Activated naive CD8-positive, alpha-beta T cell (primary cell): ENCODE results near the gene HIRA.
"Not testable (repeated sequence)": the region's sequence is repeated elsewhere in the genome, so short reads cannot be mapped to it uniquely, and the experiment has no call there.

Experiments
- H3K27ac Mint-ChIP-seq: one replicate; pipeline ENCODE4 v1.8.0; 2021; ENCODE audit warnings: mixed read lengths
- H3K27me3 Mint-ChIP-seq: one replicate; pipeline ENCODE4 v1.8.0; 2021; ENCODE audit warnings: mixed read lengths
- H3K36me3 Mint-ChIP-seq: one replicate; pipeline ENCODE4 v1.8.0; 2021; ENCODE audit warnings: mixed read lengths
- H3K4me1 Mint-ChIP-seq: one replicate; pipeline ENCODE4 v1.8.0; 2021; ENCODE audit warnings: low read depth, mixed read lengths
- H3K4me3 Mint-ChIP-seq: one replicate; pipeline ENCODE4 v1.8.0; 2021; ENCODE audit warnings: mild to moderate bottlenecking, mixed read lengths
- H3K9me3 Mint-ChIP-seq: one replicate; pipeline ENCODE4 v1.8.0; 2021; ENCODE audit warnings: low read depth, mixed read lengths

Gene HIRA

DNA sequence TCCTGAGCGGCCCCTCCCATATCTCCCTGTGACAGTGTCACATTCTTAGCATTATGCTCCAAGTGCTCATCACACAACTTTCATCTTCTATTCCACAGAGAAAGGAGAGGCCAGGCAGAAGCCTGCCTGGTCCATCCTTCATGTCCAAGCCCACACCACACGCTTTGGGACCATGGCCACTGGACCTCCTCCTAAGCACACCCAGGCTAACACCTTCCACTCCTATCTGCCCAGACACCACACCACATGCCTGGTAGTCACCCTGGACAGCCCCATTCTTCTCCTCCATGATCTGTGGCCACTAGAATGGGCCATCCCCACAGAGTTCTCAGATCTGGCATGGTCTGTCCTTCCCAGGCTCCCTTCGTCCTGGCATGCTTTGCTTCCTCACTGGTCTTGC is 55.3 kb downstream of the HIRA start:
- Mint-ChIP-seq H3K4me3 (no peak overlapping the region), H3K27me3 (no peaks in the 10 kb centered on the region), H3K9me3 (no peaks in the 10 kb centered on the region), H3K36me3 (peaks cover 4% of the 10 kb centered on the region), H3K4me1 (no peaks in the 10 kb centered on the region), H3K27ac (no peak overlapping the region)

DNA sequence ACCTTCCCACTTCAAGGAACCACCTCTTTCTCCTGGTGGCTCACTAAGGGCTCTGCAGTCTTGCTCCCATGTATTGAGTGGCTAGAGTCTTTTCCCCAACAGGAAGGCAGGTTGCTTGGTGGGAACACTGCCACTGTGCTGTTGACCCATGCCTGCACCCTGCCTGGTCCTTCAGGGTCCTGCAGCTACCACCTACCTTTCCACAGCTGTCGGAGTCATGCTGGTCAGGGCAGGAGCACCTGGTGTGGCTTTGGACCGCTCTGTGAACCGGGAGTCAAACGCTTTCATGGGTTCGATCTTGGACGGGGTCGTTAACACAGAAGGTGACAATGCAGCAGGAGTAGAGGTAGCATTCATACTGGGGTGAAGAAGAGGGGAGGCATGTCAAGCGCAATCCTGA is 56.1 kb downstream of the HIRA start:
- no peaks in the 10 kb centered on the region for H3K27me3 Mint-ChIP-seq
- no peaks in the 10 kb centered on the region for H3K9me3 Mint-ChIP-seq
- H3K4me1 Mint-ChIP-seq, result no peaks in the 10 kb centered on the region
- no peak overlapping the region for H3K27ac Mint-ChIP-seq
- peaks cover 4% of the 10 kb centered on the region for H3K36me3 Mint-ChIP-seq
- H3K4me3 Mint-ChIP-seq, result no peak overlapping the region

DNA sequence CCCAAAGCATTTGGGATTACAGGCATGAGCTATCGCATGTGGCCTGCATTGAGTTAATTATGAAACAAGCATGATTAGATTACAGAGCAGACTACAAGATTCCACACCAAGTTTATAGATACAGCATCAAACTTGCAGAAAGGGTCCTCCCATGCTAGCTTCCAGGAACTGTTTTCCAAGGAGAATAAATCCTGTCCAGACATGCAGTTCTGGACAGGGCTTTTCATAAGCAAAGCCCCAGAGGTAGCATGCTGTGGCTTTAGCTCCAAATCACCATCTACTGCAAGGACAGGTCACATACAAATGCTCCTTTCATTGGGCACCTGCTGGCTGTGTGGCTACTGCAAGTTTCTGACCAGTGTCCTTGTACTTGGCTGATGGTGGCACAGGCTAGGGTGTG is 57.1 kb downstream of the HIRA start:
- Mint-ChIP-seq H3K4me1 (no peaks in the 10 kb centered on the region), H3K9me3 (no peaks in the 10 kb centered on the region), H3K36me3 (peaks cover 4% of the 10 kb centered on the region), H3K27me3 (no peaks in the 10 kb centered on the region), H3K27ac (no peak overlapping the region), H3K4me3 (no peak overlapping the region)

DNA sequence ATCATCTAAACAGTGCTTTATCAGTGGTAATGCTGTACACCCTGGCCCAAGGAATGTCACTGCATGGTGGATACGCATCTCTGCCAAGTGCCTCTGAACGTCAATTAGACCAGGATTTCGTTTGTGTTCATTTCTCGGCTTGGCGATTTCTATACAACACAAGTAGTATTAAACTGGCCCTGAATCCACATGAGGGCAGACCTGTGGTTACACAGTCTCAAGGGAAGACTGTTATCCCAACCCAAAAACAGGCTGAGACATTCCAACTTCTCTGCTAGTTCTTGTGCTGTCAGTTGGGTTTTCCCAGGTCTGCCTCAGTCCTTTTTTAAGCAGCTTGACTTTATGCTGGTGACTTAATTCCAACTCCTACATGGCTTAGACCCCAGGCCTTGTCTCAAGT is 58.1 kb downstream of the HIRA start:
- H3K27me3 Mint-ChIP-seq, result no peaks in the 10 kb centered on the region
- H3K27ac Mint-ChIP-seq, result no peak overlapping the region
- no peaks in the 10 kb centered on the region for H3K9me3 Mint-ChIP-seq
- H3K4me1 Mint-ChIP-seq, result no peaks in the 10 kb centered on the region
- peaks cover 4% of the 10 kb centered on the region for H3K36me3 Mint-ChIP-seq
- no peak overlapping the region for H3K4me3 Mint-ChIP-seq

DNA sequence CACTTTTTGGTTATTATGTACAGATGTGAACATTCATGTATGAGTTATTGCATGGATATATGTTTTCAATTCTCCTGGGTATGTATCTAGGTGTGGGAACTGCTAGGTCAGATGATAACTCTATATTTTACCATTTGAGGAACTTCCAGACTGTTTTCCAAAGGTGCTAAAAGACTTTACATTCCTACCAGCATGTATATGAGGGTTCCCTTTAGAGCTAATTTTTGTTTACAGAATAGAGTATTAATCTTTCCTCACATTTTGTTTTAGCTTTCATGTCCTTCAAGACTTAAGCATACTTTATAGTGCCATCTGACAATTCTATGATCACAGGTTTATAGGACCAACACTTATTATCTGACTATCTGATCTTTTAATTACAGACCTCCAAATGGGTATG is 59.6 kb downstream of the HIRA start:
- Mint-ChIP-seq H3K9me3 (no peaks in the 10 kb centered on the region), H3K27me3 (no peaks in the 10 kb centered on the region), H3K27ac (no peak overlapping the region), H3K36me3 (peaks cover 4% of the 10 kb centered on the region), H3K4me1 (no peaks in the 10 kb centered on the region), H3K4me3 (no peak overlapping the region)

DNA sequence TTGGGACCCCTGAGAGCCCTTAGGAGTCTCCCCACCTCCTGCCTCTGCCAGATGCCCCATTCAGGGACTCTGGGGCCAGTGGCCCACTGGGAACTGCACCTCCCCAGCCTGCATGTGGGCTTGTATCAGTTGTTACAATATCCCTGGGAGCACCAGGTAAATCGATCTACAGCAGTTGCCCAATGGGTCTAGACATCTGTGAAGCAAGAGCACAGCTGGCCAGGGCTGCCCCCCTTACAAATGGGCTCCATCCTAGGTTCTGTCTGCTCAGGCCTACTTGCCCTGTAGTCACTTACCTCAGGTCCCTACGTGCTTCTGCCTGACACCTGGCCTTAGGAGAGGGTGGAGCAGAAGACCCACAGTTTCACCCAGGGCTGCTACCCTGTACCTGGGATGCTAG is 62.7 kb downstream of the HIRA start:
- Mint-ChIP-seq H3K27me3 (no peaks in the 10 kb centered on the region), H3K36me3 (peaks cover 3% of the 10 kb centered on the region), H3K4me1 (no peaks in the 10 kb centered on the region)

DNA sequence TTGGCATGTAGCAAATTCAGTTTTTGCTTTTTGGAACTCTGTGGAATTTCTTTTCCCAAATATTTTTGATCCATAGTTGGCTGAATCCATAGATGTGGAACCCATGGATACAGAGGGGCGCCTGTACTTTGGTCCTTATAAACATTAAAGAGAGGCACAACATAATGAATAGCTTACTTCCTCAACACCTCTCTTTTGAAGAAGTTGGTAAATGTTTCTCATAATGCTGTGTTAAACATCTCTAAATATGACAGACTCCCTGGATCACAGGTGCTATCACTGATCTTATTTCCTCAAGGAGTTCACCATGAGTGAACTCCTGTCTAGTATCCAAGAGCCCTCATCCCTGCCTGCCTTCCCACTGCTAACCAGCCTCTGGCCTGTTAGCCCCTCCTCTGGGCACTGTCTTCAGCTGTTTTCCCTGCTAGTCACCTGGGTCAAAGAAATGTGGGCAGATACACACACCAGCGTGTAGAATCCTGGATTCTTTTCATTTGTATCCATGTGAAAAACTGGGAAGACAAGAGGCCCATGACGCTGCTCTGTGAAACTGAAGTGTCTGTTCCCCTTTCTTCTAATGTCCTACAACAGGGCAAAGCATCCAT is 63.7 kb downstream of the HIRA start:
- Mint-ChIP-seq H3K36me3 (peaks cover 3% of the 10 kb centered on the region), H3K27ac (no peak overlapping the region), H3K9me3 (no peaks in the 10 kb centered on the region), H3K27me3 (no peaks in the 10 kb centered on the region), H3K4me3 (no peak overlapping the region), H3K4me1 (no peaks in the 10 kb centered on the region)

More for the DNA sequence above, 62.7 kb downstream of the HIRA start:
- Mint-ChIP-seq H3K27ac (no peak overlapping the region), H3K9me3 (no peaks in the 10 kb centered on the region), H3K4me3 (no peak overlapping the region)

DNA sequence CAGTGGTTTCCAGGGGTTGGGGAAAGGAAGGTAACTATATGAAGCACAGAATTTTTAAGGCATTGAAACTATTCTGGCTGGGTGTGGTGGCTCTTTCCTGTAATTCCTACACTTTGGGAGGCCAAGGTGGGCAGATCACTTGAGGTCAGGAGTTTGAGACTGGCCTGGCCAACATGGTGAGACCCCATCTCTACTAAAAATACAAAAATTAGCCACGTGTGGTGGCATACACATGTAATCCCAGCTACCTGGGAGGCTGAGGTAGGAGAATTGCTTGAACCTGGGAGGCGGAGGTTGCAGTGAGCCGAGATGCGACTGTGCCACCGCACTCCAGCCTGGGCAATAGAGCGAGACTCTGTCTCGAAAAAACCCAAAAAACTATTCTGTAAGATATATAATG is 68.0 kb downstream of the HIRA start:
- not testable (repeated sequence) for H3K27ac Mint-ChIP-seq, H3K9me3 Mint-ChIP-seq, H3K4me3 Mint-ChIP-seq, H3K4me1 Mint-ChIP-seq, H3K36me3 Mint-ChIP-seq, H3K27me3 Mint-ChIP-seq

DNA sequence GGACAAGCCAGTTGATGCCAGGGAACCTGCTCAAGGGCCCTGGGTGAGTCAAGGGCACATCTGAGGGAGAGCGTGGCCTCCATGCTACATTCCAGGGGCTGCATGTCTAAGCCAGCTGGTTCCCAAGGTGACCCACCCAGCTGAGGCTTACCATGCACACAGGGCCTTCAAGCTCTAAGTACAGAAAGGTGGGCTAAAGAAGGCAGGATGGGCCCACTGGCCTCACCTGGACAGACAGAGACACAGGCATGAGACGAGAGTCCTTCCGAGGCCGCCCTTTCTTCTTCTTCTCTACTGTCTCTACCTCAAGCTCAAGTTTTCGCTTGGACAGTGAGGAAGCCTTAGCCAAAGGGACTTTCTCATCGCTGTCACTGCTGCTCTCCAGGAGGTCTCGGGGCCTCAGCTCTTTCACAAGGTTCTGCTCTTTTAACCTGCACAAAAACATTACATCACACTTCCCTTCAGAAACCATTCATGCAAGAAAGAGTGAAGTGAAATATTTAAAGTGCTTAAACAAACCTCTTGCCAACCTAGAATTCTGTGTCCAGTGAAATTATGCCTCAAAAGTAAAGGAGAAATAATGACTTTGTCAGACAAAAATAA is 69.9 kb downstream of the HIRA start:
- no peak overlapping the region for H3K4me3 Mint-ChIP-seq
- no peak overlapping the region for H3K27ac Mint-ChIP-seq
- peaks cover 8% of the 10 kb centered on the region for H3K36me3 Mint-ChIP-seq
- H3K9me3 Mint-ChIP-seq, result no peaks in the 10 kb centered on the region
- H3K27me3 Mint-ChIP-seq, result no peaks in the 10 kb centered on the region
- no peaks in the 10 kb centered on the region for H3K4me1 Mint-ChIP-seq

DNA sequence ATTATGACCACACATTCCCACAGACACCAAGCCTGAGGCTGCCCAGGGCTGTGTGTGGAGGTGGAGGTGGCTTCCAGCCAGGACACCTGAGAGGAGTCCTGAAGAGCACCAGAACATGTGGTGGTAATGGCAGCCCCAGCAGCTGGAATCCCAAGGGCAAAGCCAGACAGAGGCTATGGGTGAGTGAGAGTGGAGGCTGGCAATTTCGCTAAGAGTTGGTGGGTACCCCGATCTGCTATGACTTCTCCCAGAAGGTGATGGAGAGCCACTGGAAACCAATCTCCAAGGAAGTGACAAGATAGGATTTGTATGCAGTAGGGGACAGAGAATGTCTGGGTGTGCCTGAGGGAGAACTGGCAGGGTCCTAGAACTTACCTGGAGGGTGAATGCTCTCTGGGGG is 70.7 kb downstream of the HIRA start:
- H3K4me1 Mint-ChIP-seq, result no peaks in the 10 kb centered on the region
- peaks cover 6% of the 10 kb centered on the region for H3K36me3 Mint-ChIP-seq
- H3K27me3 Mint-ChIP-seq, result no peaks in the 10 kb centered on the region
- H3K27ac Mint-ChIP-seq, result no peak overlapping the region
- H3K4me3 Mint-ChIP-seq, result no peak overlapping the region
- H3K9me3 Mint-ChIP-seq, result no peaks in the 10 kb centered on the region

DNA sequence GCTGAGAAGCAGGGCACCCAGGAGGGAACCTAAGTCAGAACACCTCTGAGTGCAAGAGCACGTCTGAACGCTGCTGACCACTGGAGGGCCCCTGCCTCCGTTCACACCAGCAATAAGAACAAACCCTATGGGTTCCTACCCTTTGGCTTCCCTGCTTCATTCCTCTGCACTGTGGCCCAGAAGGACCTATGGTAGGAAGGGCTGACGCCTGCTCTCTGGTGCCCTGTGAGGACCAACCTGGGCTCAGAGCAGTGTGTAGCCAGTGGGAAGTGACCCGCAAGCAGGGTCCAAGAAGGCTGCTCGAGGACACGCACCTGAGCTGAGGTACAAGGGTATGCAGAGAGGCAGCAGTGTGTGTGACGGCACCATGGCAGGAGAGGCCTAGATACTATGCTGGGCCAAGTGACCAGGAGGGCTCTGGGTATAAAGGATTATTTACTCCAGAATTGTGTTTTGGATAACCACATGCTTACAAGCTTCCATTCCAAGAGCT is 71.2 kb downstream of the HIRA start:
- H3K4me1 Mint-ChIP-seq, result no peaks in the 10 kb centered on the region
- no peaks in the 10 kb centered on the region for H3K27me3 Mint-ChIP-seq
- peaks cover 6% of the 10 kb centered on the region for H3K36me3 Mint-ChIP-seq
- H3K4me3 Mint-ChIP-seq, result no peak overlapping the region
- H3K9me3 Mint-ChIP-seq, result no peaks in the 10 kb centered on the region
- H3K27ac Mint-ChIP-seq, result no peak overlapping the region

DNA sequence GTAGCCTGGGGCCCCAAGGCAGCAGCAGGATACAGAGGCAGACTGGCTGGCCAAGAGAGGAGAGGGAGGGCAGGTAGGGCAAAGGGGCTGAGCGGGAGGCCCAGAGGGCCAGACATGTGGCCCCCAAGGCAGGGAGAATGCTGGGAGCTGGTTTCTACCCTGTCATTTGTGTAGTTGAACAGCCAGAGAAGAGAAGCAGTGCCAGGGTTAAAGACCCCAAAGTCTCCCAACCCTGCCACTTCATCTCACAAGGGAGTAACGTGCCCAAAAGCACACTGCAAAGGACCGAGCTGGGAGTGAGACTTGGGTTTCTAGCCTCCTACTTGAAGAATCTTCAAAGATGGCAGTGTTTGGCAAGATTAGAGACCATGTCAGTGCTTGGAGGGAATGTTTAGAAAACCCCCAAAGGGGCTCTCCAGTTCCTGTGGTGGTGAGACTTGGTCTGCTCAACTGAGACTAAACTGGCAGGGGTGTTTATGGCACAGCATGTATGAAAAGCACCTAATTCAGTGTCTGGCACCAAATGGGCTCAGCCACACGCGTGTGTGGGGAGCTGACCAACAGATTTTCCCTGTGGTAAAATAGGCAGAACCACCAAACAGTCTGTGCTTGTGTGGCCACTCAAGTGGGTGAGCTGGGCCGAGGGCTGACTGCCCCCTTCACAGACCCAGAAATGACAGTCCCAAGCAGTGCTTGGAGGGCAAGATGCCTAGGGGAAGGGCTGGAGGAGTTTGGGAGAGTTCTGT is 71.8 kb downstream of the HIRA start:
- Mint-ChIP-seq H3K4me1 (no peaks in the 10 kb centered on the region), H3K27me3 (no peaks in the 10 kb centered on the region), H3K27ac (no peak overlapping the region), H3K36me3 (peaks cover 6% of the 10 kb centered on the region), H3K9me3 (no peaks in the 10 kb centered on the region), H3K4me3 (no peak overlapping the region)

DNA sequence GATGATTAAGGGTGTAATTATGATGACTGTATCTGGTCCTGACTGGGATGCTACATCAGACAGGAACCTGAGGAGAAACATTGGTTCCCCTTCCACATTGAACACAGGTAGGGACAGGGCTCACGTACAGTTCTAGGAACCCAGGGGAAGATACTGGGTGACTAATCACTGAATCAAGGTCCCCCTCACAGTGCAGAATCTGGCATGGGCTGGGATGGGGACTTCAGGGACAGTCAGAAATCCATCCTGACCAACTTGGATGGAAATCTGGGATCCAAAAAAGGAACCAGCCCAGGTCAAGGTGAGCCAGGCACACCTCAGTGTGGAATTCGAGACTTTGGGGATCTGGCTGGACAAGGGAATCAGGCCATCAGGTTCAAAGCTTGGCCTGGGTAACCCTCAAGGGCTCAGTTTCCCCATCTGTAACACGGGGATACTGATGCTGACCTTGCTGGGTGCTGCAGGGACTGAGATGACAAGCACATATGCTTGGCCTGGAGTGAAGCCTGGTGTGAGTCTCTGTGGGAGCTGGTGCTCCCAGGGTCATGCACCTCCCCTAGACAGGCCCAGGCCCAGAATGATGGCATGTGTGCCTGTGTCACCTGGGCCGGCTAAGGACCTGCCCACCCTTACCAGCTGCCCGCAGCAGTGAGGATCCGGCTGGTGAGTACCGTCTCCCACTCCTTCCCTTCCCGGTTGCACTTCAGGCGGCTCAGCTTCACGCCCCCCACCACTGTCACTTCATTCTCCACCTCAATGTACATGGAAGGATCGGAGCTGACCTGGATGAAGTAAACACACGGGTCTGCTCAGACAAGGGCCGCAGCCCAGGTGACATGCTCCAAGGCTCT is 72.6 kb downstream of the HIRA start:
- Mint-ChIP-seq H3K27ac (no peak overlapping the region), H3K4me1 (no peaks in the 10 kb centered on the region), H3K4me3 (no peak overlapping the region), H3K27me3 (no peaks in the 10 kb centered on the region), H3K36me3 (peaks cover 7% of the 10 kb centered on the region), H3K9me3 (no peaks in the 10 kb centered on the region)

DNA sequence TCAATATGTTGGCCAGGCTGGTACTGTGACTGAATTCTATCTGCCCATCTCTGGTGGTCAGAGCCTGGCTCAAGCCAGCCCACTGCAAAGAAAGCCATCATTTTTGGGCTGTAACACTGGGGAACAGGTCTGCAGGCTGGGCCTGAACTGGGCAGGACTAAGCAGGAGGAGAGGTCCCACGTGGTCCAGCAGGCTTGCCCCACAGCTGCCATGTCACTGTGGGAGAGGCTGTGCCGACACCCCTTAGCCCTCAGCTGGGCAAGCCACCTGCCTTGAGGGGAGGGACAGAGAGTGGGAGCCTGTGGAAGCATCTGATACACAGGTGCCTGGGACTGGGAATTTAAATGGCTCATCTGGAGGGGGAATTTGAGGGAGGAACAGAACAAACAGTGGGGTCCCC is 73.3 kb downstream of the HIRA start:
- Mint-ChIP-seq H3K4me1 (no peaks in the 10 kb centered on the region), H3K36me3 (peaks cover 7% of the 10 kb centered on the region), H3K4me3 (no peak overlapping the region), H3K9me3 (no peaks in the 10 kb centered on the region), H3K27me3 (no peaks in the 10 kb centered on the region), H3K27ac (no peak overlapping the region)
